Hematopoietic multipotent progenitor cell (in vitro differentiated cells): Measurements from ENCODE around the gene NT5C. TPM values are rescaled to one million over a fixed set of nuclear protein-coding genes. Genes with fewer than 3 reads are reported as not detected.
A peak's percentile ranks its signal among the peaks of the same experiment; 100 is the strongest.

Experiments used
- DNase-seq, 3 donors: peaks; one replicate each; pipeline ENCODE4 v3.0.0-alpha.2; 2011 to 2015; ENCODE audit warnings: low read depth in 2 of 3, low spot score in 2 of 3
- total RNA-seq: library from RNA; depleted of rRNA; stranded (reverse); fragments of >200 nt; gene quantifications from one replicate; pipeline ENCODE4 v1.2.3, GENCODE V29; 2012

NT5C gene
- total RNA-seq, 1 donor: 87.5 TPM

DNA sequence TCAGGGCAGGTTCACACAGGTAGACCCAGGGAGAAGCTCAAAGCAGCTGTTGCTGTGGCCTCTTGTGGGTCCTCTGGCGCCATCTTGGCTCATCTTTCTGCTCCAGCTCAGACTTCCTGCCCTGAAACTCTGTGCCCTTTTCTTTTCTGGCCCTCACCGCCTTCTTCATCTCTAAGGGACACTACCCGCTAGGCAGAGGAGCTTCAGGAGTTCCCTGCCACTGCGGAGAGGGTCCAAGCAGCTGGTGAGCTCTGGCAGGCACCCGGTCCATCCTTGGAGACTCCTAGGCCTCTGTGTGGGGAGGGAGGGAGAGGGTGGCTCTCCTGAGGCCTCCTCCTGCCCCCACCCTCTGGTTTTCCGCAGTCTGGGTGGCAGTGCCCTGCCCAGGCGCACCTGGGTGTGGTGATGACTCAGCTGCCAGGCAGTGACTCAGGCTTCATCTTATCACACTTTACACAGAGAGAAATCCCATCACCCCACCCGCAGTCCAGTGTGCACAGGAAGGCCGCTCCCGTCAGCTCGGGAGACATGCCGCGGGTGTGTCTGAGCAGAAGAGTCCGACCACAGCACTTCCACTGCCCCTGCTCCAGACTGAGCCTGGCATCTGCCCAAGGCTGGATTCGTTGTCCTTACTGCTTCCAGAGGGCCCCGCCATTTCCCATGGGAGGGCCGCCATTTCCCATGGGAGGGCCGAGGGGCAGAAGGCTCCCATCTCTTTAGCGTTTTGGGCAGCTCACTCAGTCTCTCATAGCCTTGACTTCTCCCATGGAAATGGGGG, 7.3 kb downstream of the NT5C start:
- peak in 2 of 3 donors; percentile 93 to 95 for DNase-seq

DNA sequence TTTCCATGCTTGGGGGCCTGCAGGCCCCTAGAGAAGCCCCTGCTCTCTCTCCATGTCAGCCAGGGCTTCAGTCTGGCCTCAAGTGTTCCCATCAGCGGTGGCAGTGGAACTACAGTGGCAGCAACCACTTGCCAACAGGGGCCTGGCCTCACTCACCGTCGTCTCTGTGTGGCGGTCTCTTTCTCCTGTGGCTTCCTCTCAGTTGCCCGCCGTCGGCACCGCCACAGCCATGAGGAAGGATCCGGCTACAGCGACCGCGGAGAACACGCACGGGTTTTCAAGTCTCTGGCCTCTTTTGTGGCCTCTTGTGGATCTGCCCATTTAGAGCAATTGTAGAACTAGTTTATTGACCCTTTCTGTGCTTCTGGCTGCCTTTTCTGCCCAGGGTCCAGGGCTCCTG, 13.2 kb downstream of the NT5C start:
- DNase-seq: no peak

DNA sequence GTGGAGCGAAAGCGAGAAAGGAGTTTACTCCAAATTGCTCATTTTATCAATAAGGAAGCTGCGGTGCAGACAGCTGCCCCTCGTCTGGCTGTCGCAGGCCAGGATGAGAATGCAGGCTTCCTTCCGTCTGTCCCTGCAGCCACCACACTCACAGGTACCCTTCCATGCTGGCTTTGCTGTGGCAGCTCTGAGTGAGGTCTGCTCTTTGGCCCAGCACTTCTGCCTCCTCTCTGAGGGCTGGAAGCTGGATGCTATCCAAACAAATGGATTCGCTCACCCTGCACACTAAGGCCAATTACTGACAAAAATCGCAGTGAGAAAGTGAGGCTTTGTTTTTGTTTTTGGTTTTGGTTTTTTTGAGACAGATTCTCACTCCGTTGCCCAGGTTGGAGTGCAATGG, 14.8 kb downstream of the NT5C start:
- no peak for DNase-seq

DNA sequence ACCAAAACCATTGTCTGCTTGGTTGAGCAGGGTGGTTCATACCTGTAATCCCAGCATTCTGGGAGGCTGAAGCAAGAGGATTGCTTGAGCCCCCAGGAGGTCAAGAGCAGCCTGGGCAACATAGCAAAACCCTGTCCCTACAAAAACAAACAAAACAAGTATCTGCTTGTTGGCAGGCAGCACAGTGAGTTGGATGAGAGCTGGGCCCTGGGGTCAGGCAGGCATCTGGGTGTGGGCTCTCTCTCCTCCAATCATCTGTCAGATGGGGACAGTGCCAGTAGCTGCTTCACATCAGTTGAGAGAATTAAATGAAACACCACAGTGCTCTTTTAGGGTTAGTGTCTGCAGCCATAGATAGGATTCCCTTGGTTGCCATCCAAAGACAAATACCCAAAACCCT, 16.0 kb downstream of the NT5C start:
- no peak for DNase-seq

DNA sequence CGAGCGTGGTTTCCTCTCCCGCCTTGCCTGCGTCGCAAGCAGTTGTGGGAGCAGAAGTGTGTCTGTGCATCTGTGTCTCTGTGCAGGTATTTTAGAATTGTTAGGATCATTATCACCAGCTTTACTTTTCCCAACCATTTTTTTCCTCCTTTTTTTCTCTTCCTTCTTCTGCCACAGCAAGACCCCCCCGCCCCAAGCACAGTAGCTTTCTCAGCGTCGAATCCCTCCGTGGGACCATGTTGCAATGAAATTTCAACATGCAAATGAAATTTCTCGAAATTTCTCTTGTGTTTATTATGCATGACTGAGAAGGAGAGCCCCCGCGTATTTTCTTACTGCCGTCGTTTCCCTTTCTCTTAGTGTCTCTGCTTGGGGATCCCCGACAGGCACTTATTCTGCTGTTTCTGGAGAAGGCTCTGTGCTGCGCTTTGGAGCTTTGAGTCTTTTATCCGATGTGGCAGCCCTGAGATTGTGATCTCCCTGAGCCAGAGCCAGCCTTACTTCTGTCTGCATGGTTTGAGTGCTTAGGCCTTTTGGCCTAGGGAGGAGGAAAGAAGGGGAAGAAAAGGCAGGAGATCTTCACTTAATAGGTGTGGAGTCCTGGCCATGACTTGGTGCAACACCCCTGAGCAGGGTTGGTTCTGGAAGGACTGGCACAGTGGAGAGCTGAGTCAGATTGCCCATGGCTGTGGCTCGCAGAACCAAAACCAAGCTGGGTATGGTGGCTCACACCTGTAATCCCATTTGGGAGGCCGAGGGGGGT, 16.8 kb downstream of the NT5C start:
- peak in 1 of 3 donors; percentile 14 for DNase-seq

DNA sequence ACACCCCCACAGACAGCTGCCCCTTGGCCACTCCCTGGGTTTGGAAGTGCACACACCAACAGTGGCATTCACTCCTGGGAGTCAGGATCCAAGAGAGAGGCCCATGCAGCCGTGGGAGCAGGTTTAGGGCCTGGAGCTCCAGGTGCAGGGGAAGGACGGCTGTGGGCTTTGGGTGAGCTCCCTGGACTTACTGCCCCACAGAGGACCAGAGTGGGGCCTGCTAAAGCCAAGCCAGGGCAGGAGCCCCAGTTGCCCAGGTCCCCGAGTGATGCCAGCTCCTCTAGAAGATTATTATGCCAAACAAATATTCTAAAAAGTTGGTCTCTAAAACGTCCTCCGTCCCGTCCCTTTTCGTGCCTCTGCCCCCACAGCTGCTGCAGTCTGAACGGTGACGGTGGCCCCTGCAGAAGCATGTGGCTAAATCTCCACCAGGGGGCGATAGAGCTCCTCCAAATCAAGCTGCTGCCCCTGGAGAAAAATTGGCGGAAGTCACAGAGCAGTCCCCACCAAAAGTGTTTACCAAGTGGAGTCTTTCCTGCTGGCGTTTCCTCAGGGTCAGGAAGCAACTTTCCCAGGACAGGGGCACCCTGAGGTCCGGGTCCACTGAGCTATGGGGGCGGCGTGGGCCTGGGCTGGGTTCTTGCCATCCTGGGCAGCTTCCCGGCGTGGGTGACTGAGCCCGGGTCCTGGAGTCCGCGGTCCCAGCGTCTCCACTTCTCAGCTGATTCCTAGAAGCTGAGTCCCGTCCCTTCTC, 17.6 kb downstream of the NT5C start:
- peak; percentile 87 to 93 (median 90) for DNase-seq

DNA sequence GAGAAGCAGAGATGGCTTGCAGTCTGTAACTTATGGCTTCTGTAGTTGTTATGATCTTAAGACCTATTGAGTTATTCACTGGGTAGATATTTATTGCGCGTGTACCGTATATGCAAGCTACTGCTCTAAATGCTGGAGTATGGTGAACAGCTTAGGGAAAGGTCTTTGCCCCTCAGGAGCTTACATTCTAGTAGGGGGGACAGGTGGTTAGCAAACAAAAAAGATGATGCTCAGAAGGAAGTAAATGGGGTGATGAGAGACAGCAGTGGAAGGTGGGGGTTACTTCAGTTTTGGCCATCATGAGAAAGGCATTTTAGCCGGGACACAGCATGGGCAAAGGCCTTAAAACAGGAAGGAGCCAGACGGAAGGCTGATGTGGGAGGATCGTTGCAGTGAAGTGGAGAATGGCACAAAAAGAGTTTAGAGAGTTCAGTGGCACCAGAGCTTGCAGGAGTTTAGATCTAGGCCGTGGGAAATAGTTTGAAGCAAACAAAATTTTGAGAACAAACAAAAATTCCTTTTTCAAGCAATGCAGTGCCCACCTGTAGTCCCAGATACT, 19.7 kb downstream of the NT5C start:
- DNase-seq: no peak

DNA sequence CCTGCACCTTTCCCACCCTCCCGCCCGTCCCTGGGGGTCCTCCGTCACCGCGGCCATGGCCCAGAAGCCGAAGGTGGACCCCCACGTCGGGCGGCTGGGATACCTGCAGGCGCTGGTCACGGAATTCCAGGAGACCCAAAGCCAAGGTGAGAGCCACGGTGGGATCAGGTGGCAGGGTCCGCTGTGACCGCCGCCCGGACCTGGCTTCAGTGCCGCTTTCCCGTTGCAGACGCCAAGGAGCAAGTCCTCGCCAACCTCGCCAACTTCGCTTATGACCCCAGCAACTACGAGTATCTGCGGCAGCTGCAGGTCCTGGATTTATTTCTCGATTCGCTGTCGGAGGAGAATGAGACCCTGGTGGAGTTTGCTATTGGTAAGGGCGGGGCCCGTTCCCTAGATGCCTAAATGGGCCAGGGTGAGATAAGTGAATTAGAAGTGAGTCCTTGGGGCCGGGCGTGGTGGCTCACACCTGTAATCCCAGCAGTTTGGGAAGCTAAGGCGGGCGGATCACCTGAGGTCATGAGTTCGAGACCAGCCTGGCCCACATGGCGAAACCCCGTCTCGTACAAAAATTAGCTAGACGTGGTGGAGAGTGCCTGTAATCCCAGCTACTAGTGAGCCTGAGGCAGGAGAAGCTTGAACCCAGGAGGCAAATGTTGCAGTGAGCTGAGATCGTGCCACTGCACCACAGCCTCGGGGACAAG, 21.2 kb downstream of the NT5C start:
- peak in 1 of 3 donors; percentile 47 for DNase-seq

DNA sequence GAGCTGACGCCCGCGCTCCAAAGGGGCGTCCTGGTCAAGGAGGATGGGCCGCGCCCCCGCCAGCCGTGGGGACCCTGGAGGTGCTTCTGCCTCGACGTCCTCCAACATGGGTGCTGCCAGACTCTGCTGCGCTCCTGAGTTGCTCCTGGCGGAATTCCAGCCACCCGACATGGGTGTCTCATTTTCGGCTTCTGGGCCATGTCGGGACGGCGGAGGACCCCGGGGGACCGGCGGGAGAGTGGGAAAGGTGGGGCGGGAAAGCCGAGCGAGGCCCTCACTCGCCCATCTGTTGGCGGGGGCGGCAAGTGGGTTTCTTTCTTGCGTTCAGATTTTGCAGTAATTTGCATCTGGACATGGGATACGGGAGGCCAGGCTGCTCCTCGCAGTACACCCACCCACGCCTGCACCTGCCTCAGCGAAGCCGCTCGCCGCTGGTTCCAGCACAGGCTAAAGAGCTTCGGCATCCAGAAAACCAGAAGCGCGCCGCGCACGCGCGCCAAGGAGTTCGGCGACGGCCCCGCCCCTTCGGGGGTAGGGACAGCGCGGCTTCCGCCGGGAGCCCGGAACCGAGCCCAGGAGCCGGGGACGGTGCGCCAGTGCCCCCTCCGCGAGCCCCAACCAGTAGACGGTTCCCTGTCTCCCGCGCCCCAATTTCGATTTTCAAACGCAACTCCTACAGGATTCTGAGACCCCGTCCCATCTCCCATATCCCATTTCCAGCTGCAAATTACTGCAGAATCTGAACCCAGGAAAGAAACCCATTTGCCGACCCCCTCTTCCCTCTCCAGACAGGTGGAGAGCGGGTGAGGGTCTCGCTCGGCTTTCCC, 21.9 kb downstream of the NT5C start, which contains the start of gene ARMC7:
TSS of gene ARMC7 (plus strand) at position 563 of the 827 bp plus-strand sequence. CDS start 320 bp downstream, outside the sequence.
- peak; percentile 79 to 86 (median 80) for DNase-seq

DNA sequence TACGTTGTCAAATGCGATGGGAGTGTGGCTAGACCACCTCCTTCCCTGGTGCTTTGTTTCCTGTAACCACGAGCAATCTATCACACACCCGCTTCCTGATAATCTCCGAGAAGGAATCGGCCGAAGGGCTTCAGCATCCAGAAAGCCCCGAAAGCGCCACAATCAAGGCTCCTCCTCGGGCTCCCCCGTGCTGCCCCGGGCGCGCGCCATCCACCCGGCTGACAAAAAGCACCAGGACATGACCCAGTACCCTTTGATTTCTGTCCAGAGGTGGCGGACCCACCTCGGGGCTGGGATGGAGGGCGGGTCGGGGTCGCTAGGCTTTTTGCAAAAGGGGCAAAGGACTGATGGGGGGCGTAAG, 22.5 kb downstream of the NT5C start:
- DNase-seq: peak in 1 of 3 donors; percentile 32

DNA sequence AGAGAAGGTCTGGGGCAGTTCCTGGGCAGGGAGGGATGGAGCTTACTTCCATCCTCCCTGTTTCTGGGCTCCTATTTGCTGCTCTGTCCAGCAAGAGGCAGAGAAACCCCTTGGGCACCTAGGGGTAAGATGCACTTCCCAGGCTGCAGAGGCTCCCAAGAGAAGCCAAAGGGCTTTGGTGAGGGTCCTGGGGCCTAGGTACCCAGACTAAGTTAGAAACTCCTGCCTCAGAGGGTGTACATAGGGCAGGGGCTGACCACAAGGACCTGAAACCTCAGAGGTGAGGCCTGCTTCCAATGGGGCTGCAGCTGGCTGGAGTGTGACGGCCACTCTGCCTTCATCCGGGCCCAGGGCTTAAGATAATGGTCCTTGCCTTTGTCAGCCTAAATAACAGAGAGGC, 23.3 kb downstream of the NT5C start:
- DNase-seq: no peak

DNA sequence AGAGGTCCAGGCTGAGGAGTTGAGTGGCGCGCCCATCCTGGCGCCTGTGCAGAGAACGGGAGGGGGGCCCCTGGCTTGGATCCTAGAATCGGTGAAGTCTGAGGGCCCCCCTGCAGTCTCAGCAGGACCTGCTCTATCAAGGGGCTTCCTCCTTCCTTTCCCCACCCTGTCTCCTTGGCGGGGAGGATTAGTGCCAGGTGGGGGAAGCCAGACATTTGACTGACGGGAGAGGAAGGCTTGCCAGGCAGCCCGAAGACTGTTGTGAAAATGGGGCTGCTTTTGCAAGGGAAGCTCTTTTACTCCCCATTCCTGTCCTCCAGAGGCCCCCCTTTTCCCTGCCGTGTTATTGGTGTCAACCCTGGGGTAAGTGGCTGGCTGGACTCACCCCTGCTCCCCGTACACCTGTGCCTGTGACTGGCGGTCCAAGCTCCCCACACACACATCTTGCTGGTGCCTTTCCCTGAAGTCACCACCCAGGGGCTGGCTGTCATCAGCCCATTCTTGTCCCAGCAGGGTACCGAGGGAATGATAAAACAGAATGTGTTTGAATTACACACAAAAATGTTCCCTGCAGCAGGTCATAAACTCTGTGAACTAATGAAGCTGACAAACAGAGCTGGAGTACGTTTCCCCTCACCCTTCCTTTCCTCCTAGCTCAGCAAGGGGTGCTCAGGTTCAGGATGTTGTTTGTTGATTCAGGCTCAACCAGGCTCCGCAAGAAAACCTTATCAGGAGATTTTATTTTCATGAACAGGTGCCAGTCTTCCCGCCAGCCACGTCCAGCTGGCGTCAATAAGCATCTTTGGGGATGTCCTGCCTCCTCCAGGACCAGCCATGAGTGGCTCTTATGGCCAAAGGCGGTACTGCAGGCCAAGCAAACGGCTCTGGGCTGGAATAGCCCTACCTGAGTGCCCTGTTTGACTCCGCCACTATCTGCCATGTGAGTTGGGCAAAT, 26.1 kb downstream of the NT5C start:
- DNase-seq: peak in 1 of 3 donors; percentile 42

DNA sequence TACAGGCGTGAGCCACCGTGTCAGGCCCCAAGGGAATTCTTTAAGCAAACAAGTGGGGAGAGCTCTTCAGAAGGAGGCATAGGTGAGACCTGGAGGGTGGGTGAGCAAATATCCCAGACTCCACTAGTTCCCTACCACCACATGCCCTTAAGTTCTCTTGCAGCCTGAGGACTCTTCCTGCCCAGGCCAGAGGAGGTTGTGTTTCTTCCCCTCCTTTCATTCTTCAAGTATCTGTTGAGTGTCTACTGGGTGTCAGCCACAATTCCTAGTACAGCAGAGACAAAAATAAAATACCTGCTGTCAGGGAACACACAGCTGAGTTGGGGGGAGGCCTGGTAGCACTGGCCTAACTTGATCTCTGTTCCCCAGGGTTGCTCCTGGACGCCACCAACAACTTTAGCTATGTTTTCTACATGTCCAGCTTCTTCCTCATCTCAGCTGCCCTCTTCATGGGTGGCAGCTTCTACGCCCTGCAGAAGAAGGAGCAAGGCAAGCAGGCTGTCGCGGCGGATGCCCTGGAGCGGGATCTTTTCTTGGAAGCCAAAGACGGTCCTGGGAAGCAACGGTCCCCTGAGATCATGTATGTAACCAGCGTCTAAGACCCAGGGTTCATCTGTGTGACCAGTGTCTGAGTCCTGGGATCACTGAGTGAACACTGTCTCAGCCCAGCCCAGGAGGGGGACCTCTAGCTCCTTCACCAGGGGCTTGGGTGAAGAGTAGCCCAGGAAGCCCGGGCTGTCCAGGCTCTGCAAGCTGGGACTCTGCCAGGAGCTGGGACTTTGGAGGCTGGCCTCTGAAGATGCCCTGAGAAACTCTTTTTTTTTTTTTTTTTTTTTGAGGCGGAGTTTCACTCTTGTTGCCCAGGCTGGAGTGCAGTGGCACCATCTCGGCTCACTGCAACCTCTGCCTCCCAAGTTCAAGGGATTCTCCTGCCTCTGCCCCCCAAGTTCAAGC, 27.7 kb downstream of the NT5C start:
- no peak for DNase-seq

DNA sequence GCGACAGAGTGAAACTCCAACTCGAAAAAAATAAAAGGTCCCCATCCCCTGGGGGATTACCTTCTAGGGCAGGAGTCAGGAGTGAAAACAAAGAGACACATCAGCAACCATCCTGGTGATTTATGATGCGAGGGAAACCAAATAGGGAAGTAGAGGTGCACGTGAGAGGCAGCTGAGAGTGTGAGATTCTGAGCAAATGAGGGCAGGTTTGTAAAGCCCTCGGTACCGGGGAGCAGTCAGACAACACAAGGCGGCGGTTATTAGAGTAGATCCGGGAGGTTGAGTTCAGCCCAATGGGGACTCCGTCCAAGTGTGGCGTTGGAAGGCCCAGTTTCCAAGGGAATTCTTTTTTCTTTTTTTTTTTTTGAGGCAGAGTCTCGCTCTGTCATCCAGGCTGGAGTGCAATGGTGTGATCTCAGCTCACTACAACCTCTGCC, 29.1 kb downstream of the NT5C start:
- DNase-seq: peak in 2 of 3 donors; percentile 89 to 92

DNA sequence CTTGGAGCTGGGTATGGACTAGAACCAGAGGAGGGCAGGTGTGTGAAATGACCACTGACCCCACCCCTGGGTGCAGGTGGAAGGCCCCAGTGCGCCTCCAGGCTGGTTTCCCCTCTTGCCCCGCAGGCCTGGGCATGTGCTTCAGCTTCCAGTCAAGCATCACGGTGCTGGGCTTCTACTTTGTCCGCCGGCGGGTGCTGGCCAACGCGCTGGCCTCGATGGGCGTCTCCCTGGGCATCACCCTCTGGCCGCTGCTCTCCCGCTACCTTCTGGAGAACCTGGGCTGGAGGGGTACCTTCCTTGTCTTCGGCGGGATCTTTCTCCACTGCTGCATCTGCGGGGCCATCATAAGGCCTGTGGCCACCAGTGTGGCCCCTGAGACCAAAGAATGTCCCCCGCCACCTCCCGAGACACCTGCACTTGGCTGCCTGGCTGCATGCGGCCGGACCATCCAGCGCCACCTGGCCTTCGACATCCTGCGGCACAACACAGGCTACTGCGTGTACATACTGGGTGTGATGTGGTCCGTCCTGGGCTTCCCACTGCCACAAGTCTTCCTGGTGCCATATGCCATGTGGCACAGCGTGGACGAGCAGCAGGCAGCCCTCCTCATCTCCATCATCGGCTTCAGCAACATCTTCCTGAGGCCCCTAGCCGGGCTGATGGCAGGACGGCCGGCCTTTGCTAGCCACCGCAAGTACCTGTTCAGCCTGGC, 31.5 kb downstream of the NT5C start:
- DNase-seq: no peak

DNA sequence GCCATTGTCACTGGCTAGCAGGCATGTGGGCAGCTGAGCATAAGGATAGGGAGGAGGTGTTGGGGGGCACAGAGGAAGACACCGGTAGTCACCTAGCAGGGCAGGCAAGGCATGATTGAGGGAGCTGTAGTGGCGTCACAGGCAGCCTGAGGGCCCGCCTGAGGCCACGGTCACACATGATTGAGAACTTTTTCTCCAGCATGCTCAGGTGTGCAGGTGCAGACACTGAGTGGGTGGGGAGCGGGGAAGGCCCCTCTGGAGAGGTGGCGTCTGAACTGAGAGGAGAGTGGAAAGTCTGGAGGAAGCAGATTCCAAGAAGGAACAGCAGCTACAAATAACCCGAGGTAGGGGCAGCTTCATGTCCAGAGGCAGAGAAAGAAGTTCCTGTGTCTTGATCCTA, 32.7 kb downstream of the NT5C start:
- DNase-seq: no peak
